Activated gamma-delta T cell (primary cell): ENCODE results near the gene BANK1.

Source experiments
- DNase-seq: peaks from one replicate; lab custom pipeline; 2025; lab: John Stamatoyannopoulos, UW
- total RNA-seq, 2 donors: gene quantifications; one replicate each; lab custom pipeline; 2026; lab: John Stamatoyannopoulos, UW

Gene BANK1, protein sequence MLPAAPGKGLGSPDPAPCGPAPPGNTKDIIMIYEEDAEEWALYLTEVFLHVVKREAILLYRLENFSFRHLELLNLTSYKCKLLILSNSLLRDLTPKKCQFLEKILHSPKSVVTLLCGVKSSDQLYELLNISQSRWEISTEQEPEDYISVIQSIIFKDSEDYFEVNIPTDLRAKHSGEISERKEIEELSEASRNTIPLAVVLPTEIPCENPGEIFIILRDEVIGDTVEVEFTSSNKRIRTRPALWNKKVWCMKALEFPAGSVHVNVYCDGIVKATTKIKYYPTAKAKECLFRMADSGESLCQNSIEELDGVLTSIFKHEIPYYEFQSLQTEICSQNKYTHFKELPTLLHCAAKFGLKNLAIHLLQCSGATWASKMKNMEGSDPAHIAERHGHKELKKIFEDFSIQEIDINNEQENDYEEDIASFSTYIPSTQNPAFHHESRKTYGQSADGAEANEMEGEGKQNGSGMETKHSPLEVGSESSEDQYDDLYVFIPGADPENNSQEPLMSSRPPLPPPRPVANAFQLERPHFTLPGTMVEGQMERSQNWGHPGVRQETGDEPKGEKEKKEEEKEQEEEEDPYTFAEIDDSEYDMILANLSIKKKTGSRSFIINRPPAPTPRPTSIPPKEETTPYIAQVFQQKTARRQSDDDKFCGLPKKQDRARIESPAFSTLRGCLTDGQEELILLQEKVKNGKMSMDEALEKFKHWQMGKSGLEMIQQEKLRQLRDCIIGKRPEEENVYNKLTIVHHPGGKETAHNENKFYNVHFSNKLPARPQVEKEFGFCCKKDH
- 0 to 0.61 reads per million in 2 donors for total RNA-seq

DNA sequence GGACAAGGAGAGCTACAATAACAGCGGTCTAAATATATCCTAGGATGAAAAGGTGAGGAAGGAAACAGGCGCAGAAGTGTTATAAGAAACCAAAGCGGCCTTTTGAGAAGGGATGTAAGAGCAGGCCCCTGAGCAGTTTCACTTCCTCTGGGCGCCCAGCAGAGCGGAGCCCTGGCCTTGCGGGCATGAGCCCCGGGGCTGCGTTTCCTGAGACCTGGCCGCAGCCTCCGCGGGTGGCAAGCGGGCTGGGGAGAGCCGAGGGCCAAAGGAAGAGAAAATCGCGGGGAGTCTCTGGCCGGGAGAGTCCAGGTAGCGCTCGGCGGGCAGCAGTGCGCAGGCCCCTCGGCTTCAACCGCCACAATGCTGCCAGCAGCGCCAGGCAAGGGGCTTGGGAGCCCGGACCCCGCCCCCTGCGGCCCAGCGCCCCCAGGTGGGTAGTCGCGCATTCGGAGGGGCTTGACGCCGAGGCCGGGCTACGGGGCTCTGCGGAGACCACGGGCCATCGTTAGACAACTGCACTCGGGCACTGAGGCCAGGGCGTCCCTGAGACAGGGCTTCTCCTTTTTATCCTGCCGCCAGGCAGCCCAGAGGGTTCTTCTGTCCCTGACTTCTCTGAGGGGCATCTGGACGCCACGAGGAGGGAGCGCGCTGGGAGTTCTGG lies at the start of gene BANK1:
BANK1 (plus strand) TSS at position 210 of the 661 bp plus-strand sequence; CDS start at position 361, 151 bp downstream.
- peak; percentile 18 for DNase-seq

DNA sequence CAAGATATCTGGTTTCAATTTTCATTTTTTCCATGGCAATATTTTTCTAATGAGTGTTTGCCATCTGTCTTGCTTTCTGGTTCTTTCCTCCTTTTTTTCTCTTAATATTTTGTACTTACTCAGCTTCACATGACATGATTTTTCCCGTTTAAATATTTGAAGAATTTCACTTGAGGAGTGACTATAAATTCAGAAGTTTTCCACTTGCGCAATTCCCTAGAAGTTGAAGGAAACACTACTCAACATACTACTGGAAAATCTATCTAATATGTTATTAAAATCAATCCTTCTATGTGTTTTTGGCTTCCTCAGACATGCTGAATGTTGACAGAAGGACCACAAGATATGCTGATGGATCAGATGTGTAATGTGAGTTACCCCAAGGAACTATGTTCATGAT lies 36.8 kb upstream of the BANK1 start:
- no peak for DNase-seq

DNA sequence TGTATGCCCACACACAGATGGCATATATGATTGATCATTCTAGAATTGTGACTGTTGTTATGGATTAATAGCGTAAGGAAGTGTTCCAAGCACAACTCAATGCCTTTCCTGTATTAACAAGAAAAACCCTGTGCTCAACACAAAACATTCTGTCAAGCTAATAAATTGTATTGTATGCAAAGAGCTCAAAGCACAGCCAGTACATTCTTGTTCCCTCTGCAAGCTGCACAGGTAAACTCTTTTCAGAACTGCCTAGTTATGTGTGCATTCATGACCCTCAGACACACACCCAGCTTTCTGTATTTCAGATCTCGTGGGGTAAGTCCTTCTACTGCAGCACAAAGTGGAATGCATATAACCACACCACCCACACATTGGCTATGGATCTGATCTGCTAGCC lies 34.3 kb upstream of the BANK1 start:
- DNase-seq = no peak

DNA sequence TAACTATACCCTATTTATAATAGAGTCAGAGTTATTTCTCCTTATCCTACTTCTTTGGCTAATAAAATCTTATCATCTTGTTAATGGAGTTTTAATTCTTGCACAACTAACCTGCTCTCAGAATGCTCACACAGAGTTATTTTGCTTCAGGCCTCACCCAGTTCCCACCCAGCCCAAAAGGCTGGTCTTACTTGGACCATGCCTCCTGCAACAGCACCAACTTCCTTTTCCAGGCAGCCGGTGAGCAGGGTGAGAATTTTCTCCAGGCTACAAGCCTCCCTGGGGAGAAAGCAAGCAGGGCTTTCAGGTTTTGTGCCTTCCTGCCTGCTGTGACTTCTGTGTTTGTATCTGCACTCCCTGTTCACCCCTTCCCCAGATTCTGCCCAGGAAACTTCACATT lies 29.1 kb upstream of the BANK1 start:
- DNase-seq = no peak

DNA sequence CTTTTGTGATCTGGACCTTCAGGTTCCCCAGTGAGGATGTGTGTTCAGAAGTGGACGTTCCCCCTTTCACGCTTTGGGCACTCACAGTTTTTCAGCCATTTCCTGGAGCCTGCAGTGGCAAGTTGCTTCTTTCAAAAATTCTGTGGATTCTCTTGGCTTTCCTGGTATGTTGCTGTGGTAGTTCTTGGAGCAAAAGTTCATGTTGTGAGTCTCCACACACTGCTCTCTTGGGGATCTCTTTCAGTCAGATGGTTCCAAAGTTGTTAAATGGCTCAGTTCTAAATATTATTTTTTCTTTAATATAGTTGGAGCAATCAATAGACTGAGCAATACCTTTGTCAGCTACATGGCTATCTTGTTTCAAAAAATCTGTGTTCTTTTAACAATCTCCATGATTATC lies 28.5 kb upstream of the BANK1 start:
- DNase-seq = no peak

DNA sequence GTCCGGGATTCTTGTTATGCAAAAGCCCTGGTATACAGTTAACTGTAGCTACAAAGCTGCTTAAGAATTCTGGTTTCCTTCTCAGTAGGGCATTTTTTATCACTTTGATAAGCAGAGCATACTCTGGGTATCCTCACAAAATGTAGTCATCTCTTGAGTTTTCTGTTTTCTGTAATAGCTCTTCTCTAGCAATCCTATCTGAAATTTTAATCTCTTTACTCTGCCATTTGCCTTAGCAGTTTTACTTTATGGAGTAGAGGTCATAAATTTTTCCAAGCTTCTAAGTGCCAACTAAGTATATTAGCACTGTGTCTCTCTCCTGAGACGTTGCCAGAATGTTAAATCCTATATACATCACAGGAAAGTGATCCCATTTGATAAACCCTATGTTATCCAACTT lies 28.0 kb upstream of the BANK1 start:
- no peak for DNase-seq

DNA sequence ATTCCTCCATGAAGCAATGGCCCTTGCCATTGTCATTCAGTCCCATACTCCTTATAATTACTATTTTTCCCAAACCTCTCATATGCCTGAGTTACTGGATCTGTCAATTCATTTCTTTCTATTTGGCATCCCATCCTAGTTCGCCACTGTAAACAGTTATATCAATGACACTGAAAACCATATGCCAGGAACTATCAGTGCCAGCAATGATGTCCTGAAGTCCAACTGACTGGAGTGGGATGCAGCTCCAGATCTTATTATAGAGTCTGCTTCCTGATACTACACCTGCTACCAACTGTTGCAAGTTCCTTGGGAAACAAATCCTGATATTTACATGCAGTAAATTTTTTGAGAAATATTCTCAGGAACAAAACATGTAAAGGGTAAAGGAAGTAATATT lies 27.0 kb upstream of the BANK1 start:
- no peak for DNase-seq

DNA sequence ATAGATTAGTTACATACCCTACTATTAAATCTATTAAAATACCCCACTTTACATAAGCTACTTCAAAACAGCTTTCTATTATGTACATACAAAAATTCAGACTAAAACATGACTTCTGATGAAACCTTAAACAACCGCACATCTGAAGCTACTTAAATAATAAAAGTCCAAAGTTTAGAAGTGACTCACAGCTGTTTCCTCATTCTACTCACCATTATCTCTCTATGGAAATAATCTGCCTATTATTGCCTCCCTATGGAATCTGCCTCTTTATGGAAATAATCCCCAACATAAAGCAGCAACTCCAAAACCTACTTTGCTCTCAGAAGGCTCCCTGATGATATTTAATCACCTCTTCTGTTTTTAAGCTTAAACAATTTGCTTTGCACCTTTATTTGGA lies 15.7 kb upstream of the BANK1 start:
- DNase-seq = no peak

DNA sequence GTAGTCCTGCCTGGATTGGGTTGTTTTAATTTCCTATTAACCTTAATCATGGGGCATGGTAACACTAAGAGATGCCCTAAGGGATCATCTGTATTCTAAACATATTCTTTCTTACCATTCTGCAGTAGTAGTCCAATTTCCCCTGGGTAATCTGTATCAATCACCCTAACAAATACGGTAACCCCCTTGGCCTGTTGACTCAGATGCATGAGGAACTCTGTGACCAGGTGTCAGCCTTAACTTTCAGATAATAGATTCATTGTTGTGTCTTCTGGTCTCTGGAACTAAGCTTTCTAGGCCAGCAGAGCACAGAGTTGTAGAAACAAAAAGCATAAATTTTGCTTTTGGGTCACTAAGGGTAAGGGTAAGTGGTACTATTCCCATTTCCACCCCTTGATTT lies 13.1 kb upstream of the BANK1 start:
- no peak for DNase-seq

DNA sequence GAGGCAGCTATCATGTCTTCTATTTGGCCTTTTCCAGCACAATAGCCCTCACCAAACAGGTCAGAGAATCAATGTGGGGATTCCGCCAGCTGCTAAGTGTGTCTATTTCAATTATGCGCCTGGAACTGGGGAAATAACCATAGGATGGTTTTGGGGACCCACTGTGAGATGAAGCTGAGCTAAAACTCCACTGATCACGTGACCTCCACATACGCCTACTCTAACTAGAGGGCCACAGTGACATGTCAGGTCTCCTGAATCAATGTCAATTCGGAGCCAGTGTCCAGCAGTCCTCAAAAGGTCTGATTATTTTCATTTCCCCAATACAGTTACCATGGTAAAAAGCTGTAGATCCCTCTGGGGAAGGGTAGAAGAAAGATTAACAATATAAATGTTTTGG lies 10.2 kb upstream of the BANK1 start:
- no peak for DNase-seq

DNA sequence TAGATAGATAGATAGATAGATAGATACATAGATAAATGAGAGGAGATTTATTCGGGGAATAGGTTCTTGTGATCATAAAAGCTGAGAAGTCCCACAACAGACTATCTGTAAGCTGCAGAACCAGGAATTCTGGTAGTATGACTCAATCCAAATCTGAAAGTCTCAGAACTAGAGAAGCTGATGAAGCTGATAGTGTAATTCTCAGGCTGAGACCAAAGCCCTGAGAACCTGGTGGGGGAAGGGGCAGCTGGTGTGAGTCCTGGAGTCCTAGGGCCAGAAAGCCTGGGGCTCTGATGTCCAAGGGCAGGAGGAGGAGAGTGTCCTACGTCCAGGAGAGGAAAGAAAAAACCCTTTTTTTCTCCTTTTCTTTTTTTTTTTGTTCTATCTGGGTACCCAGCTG lies 8.0 kb upstream of the BANK1 start:
- DNase-seq = no peak

DNA sequence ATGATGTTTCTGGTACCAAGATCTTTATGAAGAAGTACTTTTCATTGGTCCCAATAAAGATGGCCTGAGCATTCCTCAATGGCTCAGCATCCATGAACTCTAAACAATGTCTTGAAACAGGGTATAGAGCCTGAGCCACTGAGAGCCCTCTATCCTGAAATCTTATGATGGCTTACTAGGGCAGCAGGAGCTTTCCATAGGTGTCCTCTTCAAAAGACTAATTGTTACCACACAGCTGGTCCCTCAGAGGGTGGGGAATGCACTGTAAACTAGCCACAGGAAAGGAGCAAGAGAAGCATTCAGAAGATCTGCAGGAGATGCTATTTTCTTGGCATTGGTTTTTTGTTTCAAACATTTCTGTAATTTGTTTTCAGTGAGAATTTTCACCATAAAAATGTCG lies 5.6 kb upstream of the BANK1 start:
- no peak for DNase-seq

DNA sequence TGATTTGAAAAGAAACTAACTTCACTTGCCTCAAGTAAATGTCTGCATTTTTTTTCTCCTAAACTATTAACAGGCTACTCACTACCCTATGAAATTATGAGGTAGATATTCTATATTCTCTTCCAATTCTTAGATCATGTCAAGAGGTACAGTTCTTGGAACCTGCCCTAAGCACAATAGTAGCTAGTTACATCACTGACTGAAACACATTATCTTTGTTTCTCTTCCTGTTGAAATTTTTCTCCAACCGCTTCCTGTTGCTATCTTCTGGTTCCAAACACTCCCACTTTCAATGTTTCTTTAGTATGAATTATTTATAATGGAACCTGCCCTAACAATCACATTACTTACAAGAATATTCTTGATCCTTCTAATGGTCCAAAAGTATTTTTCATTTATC lies 5.0 kb upstream of the BANK1 start:
- DNase-seq = no peak

DNA sequence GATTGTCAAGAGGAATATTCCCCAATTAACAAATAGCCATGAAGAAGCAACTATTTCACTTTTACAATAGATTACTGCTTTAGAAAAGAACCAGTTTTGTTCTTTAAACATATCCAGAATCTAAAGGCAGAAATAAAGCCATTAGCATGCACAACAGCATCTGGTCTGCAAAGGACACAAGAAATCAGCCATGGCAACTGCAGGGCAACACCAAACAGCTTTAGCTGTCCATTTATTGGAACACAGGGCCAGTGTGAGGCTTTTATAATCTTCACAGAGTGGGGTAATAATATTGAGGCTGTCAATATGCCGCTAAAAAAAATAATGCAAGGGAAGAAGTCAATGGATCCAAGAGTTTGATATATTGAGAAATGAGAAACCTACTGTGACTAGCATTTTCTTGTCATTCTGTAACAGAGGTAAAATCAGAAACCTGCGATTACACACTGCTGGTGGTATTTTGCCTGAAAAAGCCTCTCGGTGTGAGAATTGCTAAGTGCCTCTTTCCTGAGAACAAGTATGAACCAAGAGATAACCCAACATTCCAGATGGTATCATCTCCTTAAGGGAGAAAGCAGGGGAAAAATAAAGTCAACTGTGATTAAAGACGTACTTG lies 2.7 kb upstream of the BANK1 start:
- no peak for DNase-seq

DNA sequence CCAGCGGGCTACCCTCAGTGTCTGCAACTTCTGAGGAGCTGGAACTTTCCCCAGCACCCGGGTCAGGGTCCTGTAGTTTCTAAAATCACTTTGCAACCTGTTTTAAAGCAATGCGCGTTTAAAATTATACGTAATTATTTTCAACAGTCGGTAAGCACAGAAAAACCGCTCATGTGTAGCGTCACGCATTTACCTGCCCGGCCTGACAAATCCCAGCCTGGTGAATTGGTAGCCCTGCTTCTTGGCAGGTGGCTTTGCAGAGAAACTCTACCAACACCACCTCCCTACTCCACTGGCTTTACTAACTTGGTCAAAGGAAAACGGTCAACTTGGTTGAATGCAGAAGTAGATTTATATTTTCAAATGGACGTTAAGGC lies 640 bp downstream of the BANK1 start:
- no peak for DNase-seq

DNA sequence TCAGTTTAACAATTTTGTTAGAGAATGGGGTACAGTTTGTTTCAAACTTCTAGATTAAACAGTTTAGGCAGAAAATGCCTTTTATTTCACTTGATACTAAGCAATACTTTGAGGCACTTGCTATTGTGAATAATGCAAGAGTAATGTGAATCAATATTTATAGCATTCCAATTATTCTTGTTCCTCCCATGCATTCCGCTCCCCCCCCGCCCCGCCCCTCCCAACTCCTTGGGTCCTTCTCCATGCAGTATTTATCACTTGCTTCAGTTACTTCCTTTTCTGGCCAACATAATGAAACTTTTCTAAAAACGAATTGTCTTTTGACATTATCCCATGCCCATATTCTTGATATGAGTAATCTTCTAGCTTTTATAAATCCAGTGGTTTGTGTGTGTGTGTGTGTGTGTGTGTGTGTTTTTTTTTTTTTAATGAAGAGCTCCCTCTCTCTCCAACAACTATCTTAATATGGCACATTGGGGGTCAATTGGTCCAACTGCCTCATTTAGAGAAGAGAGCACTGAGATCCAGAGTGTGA lies 1.6 kb downstream of the BANK1 start:
- no peak for DNase-seq

DNA sequence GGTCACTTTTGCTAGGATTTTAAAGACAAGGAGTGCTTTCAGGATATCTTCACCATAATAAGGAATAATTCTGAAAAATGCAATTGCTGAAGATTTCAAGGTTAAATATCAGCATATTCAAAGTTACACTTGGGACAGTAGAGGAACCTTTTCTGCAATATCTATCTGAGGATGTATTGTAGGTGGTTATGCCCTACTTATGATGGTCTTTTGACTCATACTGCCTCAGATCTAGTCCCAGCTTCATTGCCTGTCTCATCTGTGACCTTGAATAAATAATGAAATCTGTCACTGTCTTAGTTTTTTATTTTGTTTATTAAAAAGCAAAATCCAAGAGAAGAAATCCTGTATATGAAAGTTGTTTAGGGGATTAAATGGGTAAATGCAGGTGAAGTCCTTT lies 2.9 kb downstream of the BANK1 start:
- no peak for DNase-seq

DNA sequence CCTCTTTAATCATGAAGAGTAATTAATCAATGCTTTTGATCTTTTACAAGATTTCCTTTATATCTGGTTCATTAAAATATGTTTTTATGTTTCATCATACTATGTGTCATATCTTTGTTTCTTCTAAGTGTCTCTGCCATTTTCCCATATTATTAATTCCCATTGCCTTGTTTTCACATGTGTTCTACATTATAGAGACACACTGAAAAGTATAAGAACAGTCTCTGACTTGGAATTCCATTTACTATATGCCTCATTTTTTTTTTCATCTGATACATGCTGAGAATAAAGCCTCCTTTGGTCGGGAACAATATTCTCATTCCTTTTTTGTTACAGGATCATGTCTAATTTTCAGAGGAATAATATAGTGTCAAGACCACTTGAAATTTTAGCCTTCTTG lies 4.3 kb downstream of the BANK1 start:
- no peak for DNase-seq

DNA sequence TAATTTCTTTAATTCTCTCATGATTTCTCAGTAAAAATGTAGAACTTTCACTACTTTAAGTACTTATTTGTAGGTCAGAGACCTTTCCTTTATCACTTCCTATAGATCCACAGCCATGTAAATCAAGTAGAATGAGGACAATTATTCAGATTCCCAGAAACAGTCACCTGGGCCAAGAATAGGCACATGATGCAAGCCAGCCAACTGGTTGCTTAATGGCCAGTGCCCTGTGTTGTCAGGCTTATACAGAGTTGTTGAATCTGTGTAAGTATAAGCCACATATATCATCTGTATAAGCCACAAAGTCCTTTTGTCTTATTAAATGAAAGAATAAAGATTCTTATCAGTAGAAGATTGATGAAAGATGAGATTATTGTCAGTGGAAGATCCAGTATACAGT lies 5.2 kb downstream of the BANK1 start:
- DNase-seq = no peak

DNA sequence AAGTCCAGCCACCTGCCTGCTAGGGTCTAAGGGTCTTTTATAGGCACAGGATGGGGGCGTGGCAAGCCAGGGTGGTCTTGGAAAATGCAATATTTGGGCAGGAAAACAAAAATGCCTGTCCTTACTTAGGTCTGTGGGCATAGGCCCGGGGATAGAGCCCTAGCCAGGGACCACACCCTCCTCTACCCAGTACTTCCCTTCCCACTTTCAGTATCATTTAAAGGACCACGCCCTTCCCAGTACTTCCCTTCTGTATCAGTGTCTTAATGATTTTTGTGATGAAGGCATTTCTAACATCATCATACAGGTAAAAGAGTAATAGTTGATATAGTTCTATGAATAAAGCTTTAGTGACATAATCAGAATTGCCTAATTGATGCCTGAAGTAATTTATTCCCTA lies 11.4 kb downstream of the BANK1 start:
- DNase-seq = no peak

DNA sequence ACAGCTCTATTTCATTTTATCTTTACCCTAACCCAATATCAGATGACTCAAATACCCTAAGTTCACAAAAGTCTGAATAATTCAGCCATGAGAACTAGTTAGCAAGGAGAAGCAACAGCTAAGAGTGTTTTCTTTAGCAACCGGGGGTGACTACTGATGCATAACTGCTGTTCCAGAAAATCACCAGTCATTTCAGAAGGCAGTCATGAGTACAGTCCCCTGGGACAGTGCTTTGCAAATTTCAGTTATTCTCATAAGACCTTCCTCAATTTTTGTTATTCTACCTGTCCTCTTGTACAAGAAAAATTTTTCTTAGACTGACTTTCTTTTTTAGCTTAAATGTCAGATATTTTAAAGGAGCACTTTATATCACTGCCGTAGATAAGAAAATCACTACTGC lies 16.4 kb downstream of the BANK1 start:
- DNase-seq = no peak

DNA sequence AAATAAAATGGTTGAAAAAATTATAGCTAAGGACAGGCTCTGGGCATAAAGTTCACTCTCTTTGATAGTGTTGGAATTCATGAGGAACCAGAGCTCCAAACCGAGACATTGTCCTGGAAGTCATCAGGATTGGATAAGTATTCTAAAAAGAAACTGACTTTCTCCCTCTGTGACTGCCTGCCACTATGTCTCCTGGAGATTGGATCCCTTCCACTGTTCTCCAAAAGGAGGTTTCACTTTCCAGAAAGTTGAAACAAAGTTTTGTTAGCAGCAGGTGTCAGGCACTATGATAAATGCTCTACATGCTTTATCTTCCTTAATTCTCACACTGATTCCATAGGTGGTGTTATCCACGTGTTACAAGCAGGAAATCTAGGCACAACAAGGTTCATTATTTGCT lies 16.8 kb downstream of the BANK1 start:
- no peak for DNase-seq
